IMR-90 (cell line): ENCODE data around the gene CADM2. TPM values are rescaled to one million over a fixed set of nuclear protein-coding genes. Genes with fewer than 3 reads are reported as not detected.
A peak's percentile ranks its signal among the peaks of the same experiment; 100 is the strongest.

Experiments used
- ATAC-seq: fragments of 200-7000 bp; cut with Tn5 transposase; 2 replicates; pipeline ENCODE4 v1.9.1; 2020; ENCODE audit warnings: low read depth, mild to moderate bottlenecking, moderate library complexity
- BruUV-seq: library from RNA; stranded (reverse); fragments of 400-500 nt; replicated peaks from 2 replicates; lab custom pipeline; 2021; lab: Mats Ljungman, UMichigan
- CTCF ChIA-PET: fragments of 300-600 bp; formaldehyde crosslinking; extraction: SDS; loops from one replicate; lab custom pipeline; 2021; ENCODE audit warnings: antibody characterized with exemption; lab: Yijun Ruan, JAX
- POLR2A ChIA-PET: fragments of 300-600 bp; sonication (Branson Sonifier 250); formaldehyde crosslinking; loops from one replicate; lab custom pipeline; 2022; ENCODE audit warnings: antibody characterized with exemption; ENCODE audit not compliant: unreplicated experiment; lab: Charles Lee
- DNase-seq: peaks from one replicate; pipeline ENCODE4 v3.0.0; 2013
- H2AFZ ChIP-seq: replicated peaks from 2 replicates; pipeline ENCODE3; 2013; ENCODE audit warnings: low read length, mild to moderate bottlenecking; ENCODE audit not compliant: poor library complexity
- H2AK5ac ChIP-seq: 2 replicates; pipeline ENCODE4 v1.6.1; 2013; ENCODE audit warnings: low read depth, low read length, inconsistent platforms
- H2AK9ac ChIP-seq: replicated peaks from 2 replicates; pipeline ENCODE3; 2013; ENCODE audit warnings: mild to moderate bottlenecking, low read depth, low read length, moderate library complexity; ENCODE audit not compliant: poor library complexity
- H2BK120ac ChIP-seq: 2 replicates; pipeline ENCODE4 v1.6.1; 2013; ENCODE audit warnings: low read depth, low read length, inconsistent platforms
- H2BK15ac ChIP-seq: 3 replicates; pipeline ENCODE4 v1.6.1; 2013; ENCODE audit warnings: low read depth, low read length, inconsistent platforms
- H2BK20ac ChIP-seq: 2 replicates; pipeline ENCODE4 v1.6.1; 2013; ENCODE audit warnings: low read depth, mild to moderate bottlenecking, inconsistent platforms, low read length, moderate library complexity
- H2BK5ac ChIP-seq: 2 replicates; pipeline ENCODE4 v1.6.1; 2013; ENCODE audit warnings: mild to moderate bottlenecking, low read depth, low read length, inconsistent platforms; ENCODE audit not compliant: poor library complexity, severe bottlenecking
- H3K14ac ChIP-seq: replicated peaks from 2 replicates; pipeline ENCODE4 v1.6.1; 2013; ENCODE audit warnings: low read depth, low read length, inconsistent platforms
- H3K18ac ChIP-seq: 2 replicates; pipeline ENCODE4 v1.6.1; 2013; ENCODE audit warnings: low read depth, low read length, control low read depth
- H3K23ac ChIP-seq: 2 replicates; pipeline ENCODE4 v1.6.1; 2013; ENCODE audit warnings: low read depth, low read length, inconsistent platforms
- H3K27ac ChIP-seq: 2 replicates; pipeline ENCODE4 v1.5.1; 2013; ENCODE audit warnings: mild to moderate bottlenecking, control low read depth, low read length; ENCODE audit not compliant: insufficient read depth
- H3K27me3 ChIP-seq: 2 replicates; pipeline ENCODE4 v1.6.1; 2013; ENCODE audit warnings: low read length; ENCODE audit not compliant: control insufficient read depth, insufficient read depth
- H3K36me3 ChIP-seq: 2 replicates; pipeline ENCODE4 v1.6.1; 2013; ENCODE audit warnings: low read length, mixed read lengths; ENCODE audit not compliant: control insufficient read depth, insufficient read depth
- H3K4ac ChIP-seq: 2 replicates; pipeline ENCODE4 v1.6.1; 2013; ENCODE audit warnings: low read depth, low read length, inconsistent platforms
- H3K4me1 ChIP-seq: 2 replicates; pipeline ENCODE4 v1.6.1; 2013; ENCODE audit warnings: low read length, mixed read lengths; ENCODE audit not compliant: control insufficient read depth, insufficient read depth
- H3K4me2 ChIP-seq: 2 replicates; pipeline ENCODE4 v1.6.1; 2013; ENCODE audit warnings: low read depth, mild to moderate bottlenecking, control low read depth, low read length, moderate library complexity
- H3K4me3 ChIP-seq: 2 replicates; pipeline ENCODE4 v1.5.1; 2013; ENCODE audit warnings: low read depth, mild to moderate bottlenecking, control low read depth, low read length, moderate library complexity; ENCODE audit not compliant: insufficient read depth
- H3K56ac ChIP-seq: 2 replicates; pipeline ENCODE4 v1.6.1; 2013; ENCODE audit warnings: low read length, inconsistent platforms; ENCODE audit not compliant: insufficient read depth; ENCODE audit errors: extremely low read depth
- H3K79me1 ChIP-seq, 2 experiments: 2 replicates each; pipeline ENCODE4 v1.6.1; 2013; ENCODE audit warnings: low read length in 2 of 2, inconsistent platforms in 1 of 2, low read depth in 1 of 2
- H3K9ac ChIP-seq: 2 replicates; pipeline ENCODE4 v1.6.1; 2013; ENCODE audit warnings: low read depth, low read length, control low read depth
- H3K9me1 ChIP-seq: 2 replicates; pipeline ENCODE4 v1.6.1; 2013; ENCODE audit warnings: low read length, inconsistent platforms; ENCODE audit not compliant: insufficient read depth
- H3K9me3 ChIP-seq: 2 replicates; pipeline ENCODE4 v1.6.1; 2013; ENCODE audit warnings: low read length; ENCODE audit not compliant: control insufficient read depth, insufficient read depth
- H4K20me1 ChIP-seq: 2 replicates; pipeline ENCODE4 v1.6.1; 2013; ENCODE audit warnings: low read length, inconsistent platforms; ENCODE audit not compliant: insufficient read depth
- H4K5ac ChIP-seq: 2 replicates; pipeline ENCODE4 v1.6.1; 2013; ENCODE audit warnings: mild to moderate bottlenecking, low read depth, low read length, control low read depth
- H4K8ac ChIP-seq, 2 experiments: 2 replicates each; pipeline ENCODE4 v1.6.1; 2013; ENCODE audit warnings: low read depth in 2 of 2, low read length in 2 of 2, control low read depth in 1 of 2, inconsistent platforms in 1 of 2
- H4K91ac ChIP-seq: 2 replicates; pipeline ENCODE4 v1.6.1; 2013; ENCODE audit warnings: low read depth, low read length, inconsistent platforms; ENCODE audit not compliant: insufficient read depth
- BHLHE40 ChIP-seq: fragments of 150-350 bp; IDR thresholded peaks from 2 replicates; pipeline ENCODE4 v1.6.1; 2016; ENCODE audit warnings: mild to moderate bottlenecking, low read depth, low read length
- CEBPB ChIP-seq: IDR thresholded peaks from 2 replicates; pipeline ENCODE4 v1.6.1; 2012; ENCODE audit warnings: low read depth, low read length, improper control_type of control experiment
- CHD1 ChIP-seq: IDR thresholded peaks from 2 replicates; pipeline ENCODE4 v1.6.1; 2012; ENCODE audit warnings: low read depth, low read length, improper control_type of control experiment
- FOS ChIP-seq: fragments of 150-350 bp; IDR thresholded peaks from 2 replicates; pipeline ENCODE4 v1.6.1; 2016; ENCODE audit warnings: low read depth, low read length
- MAFK ChIP-seq: IDR thresholded peaks from 2 replicates; pipeline ENCODE4 v1.6.1; 2012; ENCODE audit warnings: low read depth, low read length, improper control_type of control experiment
- MAZ ChIP-seq: IDR thresholded peaks from 2 replicates; pipeline ENCODE4 v1.6.1; 2012; ENCODE audit warnings: low read depth, mild to moderate bottlenecking, low read length, improper control_type of control experiment, moderate library complexity, borderline replicate concordance
- POLR2A ChIP-seq: IDR thresholded peaks from 2 replicates; pipeline ENCODE4 v1.6.1; 2012; ENCODE audit warnings: mild to moderate bottlenecking, low read depth, low read length
- RAD21 ChIP-seq: IDR thresholded peaks from 2 replicates; pipeline ENCODE4 v1.6.1; 2012; ENCODE audit warnings: low read length, improper control_type of control experiment
- WGBS, 2 experiments: methylation state at CpG; one replicate each; pipeline versions ENCODE4 v1.1.5 to v1.1.7; 2013; ENCODE audit warnings: missing lambda C conversion rate in 2 of 2; ENCODE audit not compliant: insufficient read length in 1 of 2; ENCODE audit errors: extremely low coverage in 2 of 2; 5-methylcytosine and 5-hydroxymethylcytosine counted together
- dilution Hi-C: fragments of 300-500 bp; cut with HindIII; formaldehyde crosslinking; loops from one replicate; pipeline ENCODE4 v1.14.3; 2018; ENCODE audit warnings: low sequenced_read_pairs; ENCODE audit not compliant: unreplicated experiment
- in situ Hi-C: fragments of 300-500 bp; cut with MboI; formaldehyde crosslinking; loops from 3 replicates; pipeline ENCODE4 v1.14.3; 2019; ENCODE audit warnings: low sequenced_read_pairs, inconsistent platforms, mixed read lengths
- intact Hi-C: fragments of 100-400 bp; cut with micrococcal nuclease; formaldehyde crosslinking; loops from 2 replicates; pipeline ENCODE4 v1.10.0; 2022
- polyA plus RNA-seq, 3 experiments: library from polyadenylated mRNA; depleted of rRNA; stranded (reverse); fragments of >200 nt; gene quantifications; 2 replicates each; pipeline ENCODE4 v1.2.3, GENCODE V29; 2012; ENCODE audit warnings: low replicate concordance in 1 of 3
- total RNA-seq: library from RNA; depleted of rRNA; stranded (reverse); fragments of >200 nt; gene quantifications from 2 replicates; pipeline ENCODE4 v1.2.3, GENCODE V29; 2012

CADM2 gene
- total and polyA plus RNA-seq, 2 of the 4 experiments (the other 2 are of a cell fraction) = not detected

- WGBS, 2 experiments = no CpG with 5 or more reads among the region's 2 CpGs
- DNase-seq = peak; percentile 2
- BruUV-seq = no TSS peak
These were observed 301.0 kb downstream of the CADM2 start for GRCh38 chr3:85259748-85260147.

More at GRCh38 chr3:85259748-85260147, 301.0 kb downstream of the CADM2 start:
- ATAC-seq = no peak
- H2AK5ac ChIP-seq = no peak overlapping the region
- H2BK120ac ChIP-seq = no peak overlapping the region
- H3K79me1 ChIP-seq = no peaks in the 10 kb centered on the region
- no peak overlapping the region for H3K18ac ChIP-seq
- H3K27me3 ChIP-seq = no peaks in the 10 kb centered on the region
- H3K56ac ChIP-seq = no peak overlapping the region
- H2AK9ac ChIP-seq = no peak overlapping the region
- H4K20me1 ChIP-seq = no peaks in the 10 kb centered on the region
- no peak overlapping the region for H4K8ac ChIP-seq
- H3K14ac ChIP-seq = no peak overlapping the region
- in situ Hi-C loops (no loop called here), dilution Hi-C loops (no loop called here), intact Hi-C loops (no loop called here)
- H3K27ac ChIP-seq = no peak overlapping the region
- no peaks in the 10 kb centered on the region for H3K4me1 ChIP-seq
- no peak overlapping the region for H3K4ac ChIP-seq
- H2AFZ ChIP-seq = no peak overlapping the region
- H4K91ac ChIP-seq = no peak overlapping the region
- ChIA-PET POLR2A (no interaction called here), CTCF (no interaction called here)
- no peaks in the 10 kb centered on the region for H3K9me1 ChIP-seq
- H3K23ac ChIP-seq = no peak overlapping the region
- no peak overlapping the region for H3K4me2 ChIP-seq
- no peak overlapping the region for H2BK15ac ChIP-seq
- H3K36me3 ChIP-seq = no peaks in the 10 kb centered on the region
- no peak overlapping the region for H3K4me3 ChIP-seq
- 0 out of 2 replicates have a peak, but pooled peaks cover 2% of the 10 kb centered on the region for H3K9me3 ChIP-seq
- no peak overlapping the region for H2BK20ac ChIP-seq
- no peak overlapping the region for H2BK5ac ChIP-seq
- TF ChIP-seq CEBPB (no peak), POLR2A (no peak), CHD1 (no peak), RAD21 (no peak), MAFK (no peak), FOS (no peak), MAZ (no peak), BHLHE40 (no peak)
- no peak overlapping the region for H4K5ac ChIP-seq
- H3K9ac ChIP-seq = no peak overlapping the region
